PC-3 (cell line): ENCODE data around the gene IL13.

Experiments
- EZH2phosphoT487 ChIP-seq: fragments of 300-600 bp; sonication (generic); IDR thresholded peaks from 2 replicates; pipeline ENCODE4 v1.6.1; 2018; ENCODE audit warnings: mild to moderate bottlenecking, antibody characterized with exemption, low read length, borderline replicate concordance
- TF ChIP-seq, protein P1 (sequence below): fragments of 300-600 bp; sonication (generic); conservative IDR thresholded peaks from 2 replicates; pipeline ENCODE4 v1.5.1; 2017; ENCODE audit warnings: antibody characterized with exemption, low read depth, mild to moderate bottlenecking, low read length

GRCh38 chr5:132627470-132627869, 30.5 kb upstream of the IL13 start:
- TF ChIP-seq EZH2phosphoT487: no peak
- TF ChIP-seq, protein P1, sequence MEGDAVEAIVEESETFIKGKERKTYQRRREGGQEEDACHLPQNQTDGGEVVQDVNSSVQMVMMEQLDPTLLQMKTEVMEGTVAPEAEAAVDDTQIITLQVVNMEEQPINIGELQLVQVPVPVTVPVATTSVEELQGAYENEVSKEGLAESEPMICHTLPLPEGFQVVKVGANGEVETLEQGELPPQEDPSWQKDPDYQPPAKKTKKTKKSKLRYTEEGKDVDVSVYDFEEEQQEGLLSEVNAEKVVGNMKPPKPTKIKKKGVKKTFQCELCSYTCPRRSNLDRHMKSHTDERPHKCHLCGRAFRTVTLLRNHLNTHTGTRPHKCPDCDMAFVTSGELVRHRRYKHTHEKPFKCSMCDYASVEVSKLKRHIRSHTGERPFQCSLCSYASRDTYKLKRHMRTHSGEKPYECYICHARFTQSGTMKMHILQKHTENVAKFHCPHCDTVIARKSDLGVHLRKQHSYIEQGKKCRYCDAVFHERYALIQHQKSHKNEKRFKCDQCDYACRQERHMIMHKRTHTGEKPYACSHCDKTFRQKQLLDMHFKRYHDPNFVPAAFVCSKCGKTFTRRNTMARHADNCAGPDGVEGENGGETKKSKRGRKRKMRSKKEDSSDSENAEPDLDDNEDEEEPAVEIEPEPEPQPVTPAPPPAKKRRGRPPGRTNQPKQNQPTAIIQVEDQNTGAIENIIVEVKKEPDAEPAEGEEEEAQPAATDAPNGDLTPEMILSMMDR: no peak
